ENCODE results near the gene SPINK4. TPM values are rescaled to one million over a fixed set of nuclear protein-coding genes. Genes with fewer than 3 reads are reported as not detected.

Gene SPINK4
- polyA plus RNA-seq, 3 donors: not detected

DNA sequence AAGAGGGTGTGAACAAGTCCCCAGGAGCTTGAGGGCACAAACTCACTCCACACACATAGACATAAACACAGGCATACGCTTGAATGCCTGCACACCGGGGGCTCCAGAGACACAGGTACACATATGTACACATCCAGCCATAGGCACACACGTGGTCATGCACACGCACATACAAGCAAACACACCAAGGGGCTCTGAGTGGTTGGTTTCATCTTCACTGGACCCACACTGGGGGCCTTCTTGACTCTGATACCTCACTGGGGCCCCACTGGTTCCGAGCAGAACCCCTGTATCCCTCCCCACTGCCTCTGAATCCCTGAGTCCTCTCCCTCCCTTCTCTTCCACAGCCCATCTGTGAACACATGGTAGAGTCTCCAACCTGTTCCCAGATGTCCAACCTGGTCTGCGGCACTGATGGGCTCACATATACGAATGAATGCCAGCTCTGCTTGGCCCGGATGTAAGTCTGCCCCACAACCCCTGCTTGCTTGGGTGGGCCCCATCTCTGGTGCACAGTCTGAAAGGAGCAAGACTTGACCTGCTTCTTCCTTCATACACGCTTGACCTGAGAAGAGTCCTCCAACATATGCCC is 6.4 kb downstream of the SPINK4 start:
- H3K9me3 ChIP-seq (replicated peaks in 1 of 2; ENCODE audit: control insufficient read depth in 1 of 2, insufficient read depth in 1 of 2, low read length in 2 of 2): no peaks in the 10 kb centered on the region
- peak overlapping the region in 3 of 7 donors; percentile 6 to 58 (median 7) for H3K27ac Mint-ChIP-seq
- TF ChIP-seq, protein P1, sequence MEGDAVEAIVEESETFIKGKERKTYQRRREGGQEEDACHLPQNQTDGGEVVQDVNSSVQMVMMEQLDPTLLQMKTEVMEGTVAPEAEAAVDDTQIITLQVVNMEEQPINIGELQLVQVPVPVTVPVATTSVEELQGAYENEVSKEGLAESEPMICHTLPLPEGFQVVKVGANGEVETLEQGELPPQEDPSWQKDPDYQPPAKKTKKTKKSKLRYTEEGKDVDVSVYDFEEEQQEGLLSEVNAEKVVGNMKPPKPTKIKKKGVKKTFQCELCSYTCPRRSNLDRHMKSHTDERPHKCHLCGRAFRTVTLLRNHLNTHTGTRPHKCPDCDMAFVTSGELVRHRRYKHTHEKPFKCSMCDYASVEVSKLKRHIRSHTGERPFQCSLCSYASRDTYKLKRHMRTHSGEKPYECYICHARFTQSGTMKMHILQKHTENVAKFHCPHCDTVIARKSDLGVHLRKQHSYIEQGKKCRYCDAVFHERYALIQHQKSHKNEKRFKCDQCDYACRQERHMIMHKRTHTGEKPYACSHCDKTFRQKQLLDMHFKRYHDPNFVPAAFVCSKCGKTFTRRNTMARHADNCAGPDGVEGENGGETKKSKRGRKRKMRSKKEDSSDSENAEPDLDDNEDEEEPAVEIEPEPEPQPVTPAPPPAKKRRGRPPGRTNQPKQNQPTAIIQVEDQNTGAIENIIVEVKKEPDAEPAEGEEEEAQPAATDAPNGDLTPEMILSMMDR (IDR thresholded peaks at IDR 0.05): no peak
- 96% methylated on average over 8 of the region's 9 CpGs for WGBS (ENCODE audit: insufficient coverage)
- H3K79me2 ChIP-seq (ENCODE audit: insufficient read depth, low read length): no peaks in the 10 kb centered on the region
- H2AFZ ChIP-seq (ENCODE audit: insufficient read depth, low read depth, low read length, poor library complexity, severe bottlenecking): no peak overlapping the region
- H3K36me3 ChIP-seq (replicated peaks in 1 of 2; ENCODE audit: control insufficient read depth in 1 of 2, insufficient read depth in 2 of 2, low read length in 2 of 2): peaks cover 14 to 36% of the 10 kb centered on the region in 2 donors
- H3K4me1 Mint-ChIP-seq: peaks cover 3% of the 10 kb centered on the region
- no peak overlapping the region for H3K4me3 ChIP-seq (replicated peaks in 1 of 3; ENCODE audit: low read depth in 2 of 3, low read length in 3 of 3)
- H3K27me3 Mint-ChIP-seq (ENCODE audit: low read depth in 3 of 3): peaks cover 1 to 3% (median 1%) of the 10 kb centered on the region in 3 donors
- H3K4me2 ChIP-seq (replicated peaks; ENCODE audit: extremely low read depth, low read length, poor library complexity, severe bottlenecking): no peak overlapping the region
- H3K9me3 Mint-ChIP-seq: peaks cover 0 to 1% (median 0%) of the 10 kb centered on the region in 7 donors
- no peak overlapping the region for H3K4me3 Mint-ChIP-seq
- H3K27ac ChIP-seq (ENCODE audit: low read depth in 1 of 2, low read length in 2 of 2): no peak overlapping the region
- H4K20me1 ChIP-seq (ENCODE audit: insufficient read depth, low read length): no peaks in the 10 kb centered on the region
- intact Hi-C loops (cut with micrococcal nuclease): no loop called here
- no peaks in the 10 kb centered on the region for H3K4me1 ChIP-seq (ENCODE audit: control insufficient read depth in 1 of 2, insufficient read depth in 2 of 2, low read length in 2 of 2)
- H3K36me3 Mint-ChIP-seq: peaks cover 30 to 42% of the 10 kb centered on the region in 2 donors
- H3K27me3 ChIP-seq (ENCODE audit: control insufficient read depth in 2 of 2, insufficient read depth in 2 of 2, low read length in 2 of 2): no peaks in the 10 kb centered on the region
- no peak for DNase-seq
- no peak overlapping the region for H3K9ac ChIP-seq (ENCODE audit: insufficient read depth, low read length, poor library complexity, severe bottlenecking)

DNA sequence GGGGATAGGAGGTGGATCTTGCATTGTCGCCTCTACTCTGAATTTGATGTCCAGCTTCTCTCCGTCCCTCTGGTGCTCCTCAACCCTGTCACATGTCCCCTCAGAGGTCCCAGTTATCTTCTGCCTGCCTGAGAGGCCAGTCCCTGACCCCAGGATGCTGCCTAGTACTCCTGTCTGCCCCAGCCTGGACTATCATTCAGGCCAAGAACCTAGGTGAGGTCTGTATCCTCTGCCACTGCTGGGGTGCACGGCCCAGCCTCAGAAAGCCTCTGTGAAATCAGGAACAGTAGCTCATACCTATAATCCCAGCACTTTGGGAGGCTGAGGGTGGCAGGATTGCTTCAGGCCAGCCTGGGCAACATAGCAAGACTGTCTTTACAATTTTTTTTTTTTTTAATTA is 8.6 kb downstream of the SPINK4 start:
- Histone ChIP-seq H3K36me3 (replicated peaks in 1 of 2; ENCODE audit: control insufficient read depth in 1 of 2, insufficient read depth in 2 of 2, low read length in 2 of 2) (peaks cover 33 to 58% of the 10 kb centered on the region in 2 donors), H4K20me1 (ENCODE audit: insufficient read depth, low read length) (no peaks in the 10 kb centered on the region), H3K9ac (ENCODE audit: insufficient read depth, low read length, poor library complexity, severe bottlenecking) (no peak overlapping the region), H3K27ac (ENCODE audit: low read depth in 1 of 2, low read length in 2 of 2) (no peak overlapping the region), H3K79me2 (ENCODE audit: insufficient read depth, low read length) (no peaks in the 10 kb centered on the region), H3K9me3 (replicated peaks in 1 of 2; ENCODE audit: control insufficient read depth in 1 of 2, insufficient read depth in 1 of 2, low read length in 2 of 2) (no peaks in the 10 kb centered on the region), H3K4me1 (ENCODE audit: control insufficient read depth in 1 of 2, insufficient read depth in 2 of 2, low read length in 2 of 2) (no peaks in the 10 kb centered on the region), H3K4me2 (replicated peaks; ENCODE audit: extremely low read depth, low read length, poor library complexity, severe bottlenecking) (no peak overlapping the region), H3K27me3 (ENCODE audit: control insufficient read depth in 2 of 2, insufficient read depth in 2 of 2, low read length in 2 of 2) (no peaks in the 10 kb centered on the region), H3K4me3 (replicated peaks in 1 of 3; ENCODE audit: low read depth in 2 of 3, low read length in 3 of 3) (no peak overlapping the region), H2AFZ (ENCODE audit: insufficient read depth, low read depth, low read length, poor library complexity, severe bottlenecking) (no peak overlapping the region)
- H3K4me1 Mint-ChIP-seq: peaks cover 3% of the 10 kb centered on the region
- peak overlapping the region in 1 of 7 donors; percentile 32 for H3K27ac Mint-ChIP-seq
- WGBS (ENCODE audit: insufficient coverage): 90% methylated on average over 1 of the region's 3 CpGs
- TF ChIP-seq, protein P1 (IDR thresholded peaks at IDR 0.05): no peak
- peaks cover 0 to 1% (median 0%) of the 10 kb centered on the region in 3 donors for H3K27me3 Mint-ChIP-seq (ENCODE audit: low read depth in 3 of 3)
- H3K36me3 Mint-ChIP-seq: peaks cover 43 to 57% of the 10 kb centered on the region in 2 donors
- intact Hi-C loops (cut with micrococcal nuclease): no loop called here
- H3K4me3 Mint-ChIP-seq: no peak overlapping the region
- no peak for DNase-seq
- H3K9me3 Mint-ChIP-seq: peaks cover 0 to 1% (median 0%) of the 10 kb centered on the region in 7 donors
